Measurements from ENCODE around the gene ZNF511.
"Not testable (repeated sequence)": the region's sequence is repeated elsewhere in the genome, so short reads cannot be mapped to it uniquely, and the experiment has no call there.

Gene ZNF511

DNA sequence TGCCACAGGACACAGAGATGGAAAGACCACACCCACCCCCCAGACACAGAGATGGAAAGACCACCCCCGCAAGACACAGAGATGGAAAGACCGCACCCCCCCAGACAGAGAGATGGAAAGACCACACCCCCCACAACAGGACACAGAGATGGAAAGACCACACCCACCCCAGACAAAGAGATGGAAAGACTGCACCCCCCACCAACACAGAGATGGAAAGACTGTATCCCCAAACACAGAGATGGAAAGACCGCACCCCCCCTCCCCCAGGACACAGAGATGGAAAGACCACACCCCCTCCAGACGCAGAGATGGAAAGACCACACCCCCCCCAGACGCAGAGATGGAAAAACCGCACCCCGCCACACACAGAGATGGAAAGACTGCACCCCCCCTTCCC lies 8.0 kb downstream of the ZNF511 start:
- DNase-seq, result no peak

DNA sequence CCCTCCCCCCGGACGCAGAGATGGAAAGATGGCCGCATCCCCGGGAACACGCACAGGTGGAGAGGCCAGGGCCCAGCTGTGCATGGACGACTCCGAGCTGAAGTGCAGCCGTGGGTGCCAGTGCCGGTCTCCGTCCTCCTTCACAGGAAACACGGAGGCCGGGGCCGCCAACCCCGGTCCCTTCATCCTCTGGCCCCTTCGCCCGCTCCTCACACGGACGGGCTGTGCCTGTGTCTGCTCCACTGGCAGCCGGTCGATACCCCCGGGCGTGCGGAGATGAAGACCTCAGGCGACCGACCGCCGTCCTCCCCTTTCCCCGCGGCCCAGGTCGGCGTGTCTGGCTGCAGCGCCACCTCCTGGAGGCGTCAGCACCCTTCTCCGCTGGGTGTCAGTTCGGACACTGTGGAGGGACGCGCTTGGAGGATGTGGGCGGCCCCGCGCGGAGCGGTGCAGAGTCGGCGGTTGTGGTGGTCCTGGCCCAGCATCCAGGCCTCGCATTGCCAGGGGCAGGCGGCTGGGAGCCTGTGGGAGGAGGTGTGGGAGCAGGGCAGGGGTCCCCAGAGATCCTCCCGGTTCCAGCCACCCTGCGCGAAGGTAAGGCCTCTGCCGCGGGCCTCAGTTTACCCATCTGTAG lies 9.9 kb downstream of the ZNF511 start:
- peak; percentile 72 for DNase-seq

DNA sequence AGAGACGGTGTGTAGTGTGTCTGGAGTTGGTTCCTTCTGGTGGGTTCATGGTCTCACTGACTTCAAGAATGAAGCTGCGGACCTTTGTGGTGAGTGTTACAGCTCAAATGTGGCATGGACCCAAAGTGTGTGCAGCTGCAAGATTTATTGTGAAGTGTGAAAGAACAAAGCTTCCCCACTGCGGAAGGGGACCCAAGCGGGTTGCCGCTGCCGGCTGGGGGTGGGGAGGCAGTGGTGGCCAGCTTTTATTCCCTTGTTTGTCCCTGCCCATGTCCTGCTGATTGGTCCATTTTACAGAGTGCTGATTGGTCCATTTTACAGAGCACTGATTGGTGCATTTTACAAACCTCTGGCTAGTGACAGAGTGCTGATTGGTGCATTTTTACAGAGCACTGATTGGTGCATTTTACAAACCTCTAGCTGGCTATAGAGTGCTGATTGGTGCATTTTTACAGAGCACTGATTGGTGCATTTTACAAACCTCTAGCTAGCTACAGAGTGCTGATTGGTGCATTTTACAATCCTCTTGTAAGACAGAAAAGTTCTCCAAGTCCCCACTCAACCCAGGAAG lies 12.2 kb downstream of the ZNF511 start:
- DNase-seq, result not testable (repeated sequence)

DNA sequence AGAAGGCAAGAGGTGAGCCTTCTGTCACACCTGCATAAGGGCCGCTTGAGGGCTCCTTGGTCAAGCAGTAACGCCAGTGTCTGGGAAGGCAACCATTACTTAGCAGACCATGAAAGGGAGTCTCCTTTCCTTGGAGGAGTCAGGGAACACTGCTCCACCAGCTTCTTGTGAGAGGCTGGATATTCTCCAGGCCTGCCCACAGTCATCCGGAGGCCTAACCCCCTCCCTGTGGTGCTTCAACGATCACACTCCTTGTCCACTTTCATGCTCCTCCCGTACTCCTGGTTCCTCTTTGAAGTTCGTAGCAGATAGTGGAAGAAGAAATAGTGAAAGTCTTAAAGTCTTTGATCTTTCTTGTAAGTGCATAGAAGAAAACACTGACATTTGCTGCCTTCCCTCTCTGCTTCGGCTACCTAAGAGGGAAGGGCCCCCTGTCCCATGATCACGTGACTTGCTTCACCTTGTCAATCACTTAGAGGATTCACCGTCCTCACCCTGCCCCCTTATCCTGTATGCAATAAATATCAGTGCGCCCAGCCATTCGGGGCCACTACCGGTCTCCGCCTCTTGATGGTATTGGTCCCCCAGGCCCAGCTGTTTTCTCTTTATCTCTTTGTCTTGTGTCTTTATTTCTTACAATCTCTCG lies 13.5 kb downstream of the ZNF511 start:
- not testable (repeated sequence) for DNase-seq

DNA sequence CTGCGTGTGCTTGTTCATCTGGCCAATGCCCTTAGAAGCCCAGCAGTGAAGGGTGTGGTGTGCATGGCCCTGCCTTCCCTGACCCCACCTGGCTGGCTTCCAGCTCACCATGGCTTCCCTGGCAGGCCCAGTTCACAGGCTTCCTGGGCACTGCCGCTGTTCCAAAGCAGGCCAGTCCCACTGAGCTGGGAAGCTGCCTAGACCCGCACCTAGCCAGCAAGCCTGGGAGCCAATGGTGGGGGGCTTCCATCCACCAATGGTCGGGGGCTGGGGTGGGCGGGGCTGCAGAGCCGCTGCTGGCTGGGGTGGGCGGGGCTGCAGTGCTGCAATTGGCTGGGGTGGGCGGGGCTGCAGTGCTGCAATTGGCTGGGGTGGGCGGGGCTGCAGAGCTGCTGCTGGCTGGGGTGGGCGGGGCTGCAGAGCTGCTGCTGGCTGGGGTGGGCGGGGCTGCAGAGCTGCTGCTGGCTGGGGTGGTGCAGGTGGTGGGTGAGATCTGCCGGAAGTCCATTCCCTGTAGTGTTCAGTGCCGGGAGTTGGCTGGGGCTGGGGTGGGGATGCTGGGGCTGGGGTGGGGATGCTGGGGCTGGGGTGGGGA lies 15.6 kb downstream of the ZNF511 start:
- DNase-seq, result peak; percentile 75

DNA sequence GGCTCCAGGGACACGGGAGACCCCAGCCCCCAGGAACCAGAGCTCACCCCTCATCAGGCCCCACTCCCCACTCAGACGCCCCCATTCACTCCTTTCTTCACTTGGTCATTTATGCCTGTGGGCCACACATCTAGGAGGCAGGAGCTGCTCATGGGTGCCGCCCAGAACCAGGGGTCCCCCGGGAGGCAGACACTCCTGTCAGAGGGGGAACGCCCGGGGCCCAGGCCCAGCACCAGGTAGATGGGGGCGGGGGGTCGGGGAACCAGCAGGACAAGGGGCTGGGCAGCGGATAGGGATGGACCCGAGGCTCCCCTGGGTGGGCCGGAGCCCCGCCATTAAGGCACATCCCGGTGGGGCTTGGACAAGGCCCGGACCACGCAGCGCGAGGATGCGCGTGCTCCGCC lies 16.1 kb downstream of the ZNF511 start:
- DNase-seq, result no peak

DNA sequence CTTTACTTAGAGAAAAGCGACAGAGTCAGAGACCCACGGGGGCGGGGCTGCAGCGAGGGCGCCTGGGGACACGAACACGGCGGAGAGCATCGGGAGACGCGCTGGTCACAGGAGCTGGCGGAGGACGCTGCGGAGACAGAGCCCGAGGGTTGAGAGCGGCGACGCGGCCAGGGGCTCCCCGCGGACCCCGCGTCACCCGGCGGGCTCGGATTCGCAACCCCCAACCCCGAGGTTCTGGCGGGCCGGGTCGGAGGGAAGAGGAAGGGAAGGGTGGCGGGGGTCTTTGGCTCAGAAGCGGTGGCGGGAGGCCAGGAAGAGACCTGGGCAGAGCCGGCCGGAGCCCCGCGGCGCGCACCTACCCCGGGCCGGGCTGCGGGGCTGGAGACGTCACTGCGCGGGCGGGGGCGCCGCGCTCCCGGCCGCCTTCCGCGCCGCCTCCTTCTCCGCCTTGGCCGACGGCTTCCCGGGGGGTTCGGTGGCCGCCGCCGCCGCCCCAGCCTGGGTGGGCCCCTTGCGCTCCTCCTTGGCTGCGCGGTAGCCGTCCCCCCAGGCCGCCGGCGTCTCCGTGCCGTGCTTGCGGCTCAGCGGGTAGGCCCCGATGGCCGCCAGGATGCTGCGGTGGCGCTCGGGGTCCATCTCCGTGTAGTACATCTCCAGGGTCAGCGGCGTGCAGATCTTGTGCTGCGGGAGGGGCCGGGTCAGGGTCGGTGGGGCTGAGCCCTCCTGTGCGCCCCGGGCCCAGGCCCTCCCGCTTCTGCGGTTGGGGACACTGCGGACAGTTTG lies 16.9 kb downstream of the ZNF511 start:
- no peak for DNase-seq

DNA sequence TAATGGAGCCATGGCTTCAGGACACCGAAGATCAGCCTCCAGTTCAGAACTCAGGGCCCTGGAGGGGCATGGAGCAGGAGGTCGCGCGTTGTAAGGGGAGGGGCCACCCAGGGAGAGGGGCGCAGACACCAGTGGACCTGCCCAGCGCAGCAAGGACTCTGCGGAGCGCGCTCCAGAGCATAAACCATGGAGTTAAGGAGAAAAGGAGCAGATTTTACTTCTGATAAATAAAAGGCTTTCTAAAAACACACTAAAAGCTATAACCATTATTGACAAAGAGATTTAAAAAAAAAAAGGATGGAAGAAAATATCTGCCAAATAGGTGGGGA lies 17.5 kb downstream of the ZNF511 start:
- no peak for DNase-seq

DNA sequence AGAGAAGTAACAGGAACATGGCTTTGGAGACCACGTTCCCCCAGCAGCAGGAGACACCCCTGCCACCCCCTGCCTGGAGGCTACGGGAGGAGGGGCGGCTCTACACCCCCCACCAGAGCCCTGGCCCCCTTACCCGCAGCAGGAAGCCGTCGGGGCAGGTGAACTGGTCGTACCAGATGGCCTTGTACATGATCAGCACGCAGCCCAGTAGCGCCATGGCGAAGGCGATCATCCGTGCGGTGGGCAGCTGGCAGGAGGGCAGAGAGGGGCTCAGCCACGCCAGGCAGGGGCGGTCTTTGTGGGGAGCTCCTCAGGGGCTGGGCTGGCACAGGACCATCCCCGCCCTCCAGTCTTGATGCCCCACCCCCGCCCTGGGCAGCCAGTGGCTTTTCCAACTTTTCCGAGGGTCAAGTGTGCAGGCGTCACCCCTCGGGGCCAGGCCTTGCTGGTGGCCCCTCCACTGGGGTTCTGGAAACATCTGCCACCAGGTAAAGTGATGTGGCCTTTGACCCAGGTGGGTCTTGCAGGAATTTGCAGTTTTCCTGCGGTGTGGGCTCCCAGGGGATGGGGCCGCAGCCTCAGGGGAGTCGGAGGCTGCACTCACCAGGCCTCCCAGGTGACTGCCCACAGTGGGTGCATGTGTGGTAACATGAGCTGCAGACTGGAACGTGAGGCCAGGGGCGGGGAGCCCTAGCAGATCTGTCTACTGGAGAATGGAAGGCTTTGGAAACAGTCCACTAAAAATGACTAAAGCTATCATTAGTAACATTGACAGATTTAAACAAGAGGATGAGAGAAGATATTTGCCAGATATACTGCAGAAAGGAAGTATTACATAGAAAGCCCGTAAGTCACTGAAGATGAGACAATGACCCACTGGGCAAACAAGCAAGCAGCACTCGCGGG lies 18.3 kb downstream of the ZNF511 start:
- DNase-seq, result no peak

DNA sequence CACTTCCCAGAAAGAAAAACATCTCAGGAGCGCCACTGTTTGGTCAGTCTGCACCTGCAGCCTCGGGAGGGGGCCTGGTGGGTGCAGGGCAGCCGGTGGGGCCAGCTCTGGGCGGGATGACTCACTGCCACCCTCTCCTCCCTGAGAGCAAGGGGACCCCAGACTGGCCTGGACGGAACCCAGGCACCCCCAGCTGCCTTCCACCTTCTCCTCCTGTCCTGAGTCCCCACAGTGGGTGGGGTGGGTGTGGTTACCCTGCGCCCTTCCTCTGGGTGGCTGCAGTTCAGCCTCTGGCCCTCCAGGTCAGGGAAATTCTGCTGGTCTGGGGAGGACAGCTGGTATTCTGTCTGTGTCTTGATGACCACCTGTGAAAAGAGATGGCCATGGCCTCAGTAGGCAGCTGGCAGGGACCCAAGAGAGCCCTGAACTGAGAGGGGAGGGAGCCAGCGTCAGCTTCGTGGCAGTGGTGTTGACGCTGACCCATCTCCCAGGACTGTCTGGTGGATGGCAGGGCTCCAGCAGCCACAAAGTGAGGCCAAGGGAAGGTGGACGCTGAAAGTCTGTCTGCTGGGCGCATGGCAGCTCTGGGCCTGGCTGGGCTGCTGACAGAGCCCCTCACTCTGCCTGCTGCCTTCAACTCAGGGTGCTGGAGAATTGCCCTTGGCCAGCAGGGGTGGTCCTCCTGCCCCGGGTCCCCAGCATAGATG lies 19.1 kb downstream of the ZNF511 start:
- DNase-seq, result no peak

DNA sequence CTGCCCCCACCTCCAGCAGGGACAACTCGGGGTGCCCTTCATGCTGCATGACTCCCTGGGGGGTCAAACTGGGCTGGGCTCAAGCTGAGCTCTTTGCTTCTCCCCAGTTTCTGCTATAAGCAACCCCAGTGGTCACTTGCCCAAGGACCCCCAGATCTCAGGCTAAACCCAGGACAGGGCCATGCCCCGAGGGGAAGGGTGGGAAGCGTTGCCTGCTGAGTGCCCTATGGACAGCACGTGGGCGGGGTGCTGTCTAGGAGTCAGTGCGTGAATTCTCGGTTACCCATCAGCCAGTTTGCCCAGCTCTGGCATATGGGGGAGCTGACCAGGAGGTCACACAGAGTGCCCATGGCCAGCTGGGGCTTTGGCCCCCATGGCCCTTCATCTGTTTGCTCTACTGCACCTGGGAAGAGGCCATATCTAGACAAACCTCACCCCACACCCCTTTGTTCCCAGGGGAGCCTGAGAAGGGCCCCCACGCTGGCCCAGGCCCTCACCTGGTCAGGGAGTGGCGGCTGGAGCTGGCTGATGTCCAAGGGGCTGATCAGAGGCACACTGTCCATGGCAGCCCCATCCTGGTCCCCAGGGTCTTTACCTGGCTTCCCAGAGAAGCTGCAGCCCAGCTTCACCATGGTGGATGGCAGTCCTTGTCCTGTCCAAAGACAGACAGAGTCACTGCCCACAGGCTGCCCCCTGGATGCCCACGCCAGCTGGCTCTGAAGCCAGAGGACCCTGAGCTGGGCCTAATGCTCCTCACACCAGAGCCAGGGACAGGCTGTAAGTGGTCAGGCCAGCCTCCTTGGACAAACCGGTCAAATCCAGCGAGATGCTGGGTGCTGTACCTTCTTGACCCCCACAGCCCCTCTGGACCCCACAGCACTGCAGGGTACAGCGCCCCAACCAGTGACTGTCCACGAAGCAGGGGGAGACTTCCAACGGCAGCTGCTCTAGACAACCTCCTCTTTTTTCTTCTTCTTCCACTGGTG lies 19.9 kb downstream of the ZNF511 start:
- DNase-seq, result no peak

DNA sequence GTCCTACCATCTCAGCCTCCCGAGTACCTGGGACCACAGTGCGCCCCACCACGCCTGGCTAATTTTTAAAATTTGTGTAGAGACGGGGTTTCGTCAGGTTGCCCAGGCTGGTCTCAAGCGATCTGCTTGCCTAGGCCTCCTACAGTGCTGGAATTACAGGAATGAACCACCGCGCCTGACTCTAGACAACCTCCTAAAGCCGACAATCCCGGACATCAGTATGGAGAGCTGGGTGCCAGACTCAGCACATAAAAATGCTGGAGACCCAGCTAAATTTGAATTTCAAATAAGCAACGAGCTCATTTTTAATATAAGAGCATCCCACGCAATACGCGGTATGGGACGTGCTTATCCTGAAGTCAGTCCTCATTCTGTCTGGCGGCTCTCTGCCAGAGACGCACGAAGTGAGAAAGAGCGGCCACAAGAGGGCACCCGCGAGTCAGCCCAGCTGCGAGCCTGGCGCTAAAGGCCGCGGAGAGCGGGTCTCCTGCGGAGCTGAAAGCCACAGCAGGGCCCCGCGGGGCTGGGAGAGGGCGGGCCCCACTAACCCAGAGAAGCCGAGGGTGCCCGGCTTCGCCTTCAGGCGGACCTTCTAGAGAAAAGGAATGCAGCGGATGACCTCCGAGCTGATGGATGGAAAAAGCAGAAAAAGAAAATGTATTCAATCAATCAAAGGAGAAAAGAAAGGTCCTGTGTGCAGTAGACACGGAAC lies 20.9 kb downstream of the ZNF511 start:
- peak; percentile 83 for DNase-seq

DNA sequence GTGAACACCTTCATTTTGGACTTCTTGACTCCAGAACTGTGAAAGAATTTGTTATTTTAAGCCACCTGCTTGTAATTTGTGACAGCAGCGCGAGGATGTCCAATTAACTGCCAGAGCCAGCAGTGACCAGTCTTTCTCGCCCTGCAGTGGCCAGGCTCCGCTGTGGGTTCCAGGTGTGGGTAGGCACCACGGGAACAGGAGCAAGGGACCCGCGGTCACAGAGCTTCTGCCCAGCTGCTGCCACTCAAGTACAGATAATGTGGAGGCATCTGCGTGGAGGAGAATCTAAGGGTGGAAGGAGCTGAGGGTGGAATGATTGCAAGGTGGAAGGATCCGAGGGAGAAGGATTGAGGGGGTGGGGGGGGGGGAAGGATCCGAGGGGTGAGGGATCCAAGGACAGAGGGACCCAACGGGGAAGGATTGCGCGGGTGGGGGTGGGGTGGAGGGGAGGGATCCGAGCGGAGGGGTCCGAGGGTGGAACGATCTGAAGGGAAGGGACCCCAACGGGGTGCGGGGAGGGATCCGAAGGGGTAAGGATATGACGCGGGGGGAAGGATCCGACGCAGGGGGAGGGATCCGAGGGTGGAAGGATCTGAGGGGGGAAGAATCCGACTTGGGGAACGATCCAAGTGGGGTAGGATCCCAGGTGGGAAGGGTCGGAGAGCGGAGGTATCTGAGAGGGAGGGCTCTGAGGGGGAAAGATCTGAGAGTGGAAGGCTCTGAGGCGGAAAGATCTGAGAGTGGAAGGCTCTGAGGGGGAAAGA lies 24.4 kb downstream of the ZNF511 start:
- DNase-seq, result no peak

DNA sequence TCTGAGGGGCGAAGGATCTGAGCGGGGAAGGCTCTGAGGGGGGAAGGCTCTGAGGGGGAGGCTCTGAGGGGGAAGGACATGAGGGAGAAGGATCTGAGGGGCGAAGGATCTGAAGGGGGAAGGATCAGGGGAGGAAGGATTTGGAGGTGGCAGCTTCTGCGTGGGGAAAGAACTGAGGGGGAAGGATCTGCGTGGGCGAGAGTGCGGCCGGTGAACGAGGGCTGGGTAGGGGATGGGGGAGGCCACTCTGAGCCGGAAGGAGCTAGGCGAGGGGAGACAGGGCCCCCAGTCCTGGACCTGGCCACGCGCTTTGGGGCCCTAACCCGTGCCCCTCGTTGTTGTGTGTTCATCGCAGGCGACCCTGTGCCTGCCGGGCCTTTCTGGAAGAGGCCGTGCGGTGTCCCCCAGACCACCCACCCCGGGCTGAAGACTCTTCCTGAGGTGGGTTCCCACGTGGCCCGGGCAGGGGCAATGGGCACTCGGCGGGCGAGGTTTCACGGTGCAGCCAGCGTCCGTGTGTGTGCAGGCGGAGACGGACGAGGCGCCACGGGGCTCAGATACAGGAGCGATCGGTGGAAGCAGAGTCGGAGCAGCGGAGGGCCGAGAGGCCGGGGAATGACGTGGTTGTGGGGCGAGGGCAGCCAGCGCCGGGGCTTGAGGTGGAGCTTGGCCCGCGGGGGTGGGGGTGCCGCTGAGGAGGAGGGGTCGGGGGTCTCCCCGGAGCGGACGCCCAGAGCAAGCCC lies 26.0 kb downstream of the ZNF511 start:
- DNase-seq, result peak; percentile 38

DNA sequence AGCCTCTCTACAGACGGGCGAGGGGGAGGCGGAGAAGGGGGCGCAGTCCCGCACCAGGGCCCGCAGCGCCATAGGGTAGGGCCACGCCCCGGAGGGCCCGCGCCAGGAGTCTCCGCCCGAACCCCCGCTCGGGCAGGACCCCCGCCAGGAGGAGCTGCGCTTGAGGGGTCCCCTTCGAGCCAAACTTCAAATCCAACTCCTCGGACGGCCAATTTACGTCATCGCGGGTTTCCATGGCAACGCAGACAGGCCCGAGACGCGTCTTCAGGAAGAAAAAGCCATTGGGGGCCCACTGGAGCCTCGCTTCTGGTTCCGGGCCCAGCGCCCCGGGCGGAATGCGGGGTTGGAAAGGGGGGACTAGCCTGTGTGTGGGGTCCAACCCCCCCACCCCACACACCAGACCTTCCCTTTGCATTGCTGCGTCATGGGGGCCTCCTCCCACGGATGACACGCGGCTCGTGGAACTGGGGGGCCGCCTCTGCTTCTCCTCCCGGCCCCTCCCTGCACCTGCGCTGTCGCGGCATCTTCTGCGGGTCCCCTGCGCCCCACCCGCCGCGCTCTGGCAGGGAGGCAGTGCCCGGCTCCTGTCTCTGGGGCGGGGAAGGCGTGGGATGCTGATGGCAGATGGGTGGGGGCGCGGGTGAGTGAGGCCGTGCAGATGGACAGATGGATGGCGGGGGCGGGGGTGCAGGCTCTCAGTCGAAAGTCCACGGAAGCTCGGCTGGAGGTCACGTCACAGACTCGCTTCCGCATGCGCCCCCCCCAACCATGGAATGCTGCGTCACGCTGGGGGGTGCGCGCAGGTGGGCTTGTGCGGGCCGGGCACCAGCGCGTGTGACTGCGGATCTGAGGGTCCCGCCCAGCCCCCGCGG lies 26.8 kb downstream of the ZNF511 start:
- peak; percentile 88 for DNase-seq

DNA sequence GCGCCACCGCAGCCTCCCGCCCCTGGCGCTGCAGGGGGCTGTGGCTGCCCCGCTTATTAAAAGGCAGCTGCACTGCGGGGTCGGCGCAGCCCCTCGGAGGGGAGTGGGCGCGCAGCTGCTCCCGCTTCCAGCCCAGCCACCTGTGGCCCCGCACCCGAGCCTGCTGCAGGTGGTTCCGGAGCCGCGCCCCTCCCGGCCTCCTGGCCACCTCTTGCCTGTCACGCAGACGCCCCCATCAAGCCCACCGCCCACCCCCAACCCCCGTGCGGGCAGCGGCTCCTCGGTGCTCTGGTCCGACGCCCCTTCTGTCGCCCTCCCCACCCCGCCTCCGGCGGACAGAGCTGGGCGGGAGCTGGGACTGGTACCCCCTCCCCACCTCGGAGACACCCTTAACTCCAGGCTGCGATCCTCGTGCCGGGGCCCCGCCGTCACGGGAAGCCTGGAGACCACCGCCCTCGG lies 27.4 kb downstream of the ZNF511 start:
- DNase-seq, result no peak
